Measurements from ENCODE around the gene NCBP3.

NCBP3 gene

GRCh38 chr17:3848229-3848835 lies 2.3 kb upstream of the NCBP3 start:
- no peaks in the 10 kb centered on the region for H3F3A ChIP-seq (ENCODE audit: insufficient read depth, low read length)
- TF ChIP-seq CTCF (IDR thresholded peaks at IDR 0.05; ENCODE audit: low read length) = no peak
- no peak for TF ChIP-seq EZH2 (optimal IDR thresholded peaks at IDR 0.05; ENCODE audit: low read depth, low read length)
- no peak for TF ChIP-seq EZH2phosphoT487 (IDR thresholded peaks at IDR 0.05; ENCODE audit: low read length)

GRCh38 chr17:3847165-3847670 lies 1.2 kb upstream of the NCBP3 start:
- H3K27ac ChIP-seq (ENCODE audit: low read length) = no peak overlapping the region
- no peaks in the 10 kb centered on the region for H3K9me3 ChIP-seq (replicated peaks; ENCODE audit: insufficient read depth, low read length)
- no peak for DNase-seq
- no peaks in the 10 kb centered on the region for H4K20me1 ChIP-seq (ENCODE audit: insufficient read depth, low read length)
- H3F3A ChIP-seq (ENCODE audit: insufficient read depth, low read length) = no peaks in the 10 kb centered on the region
- peaks cover 7% of the 10 kb centered on the region for H3K4me1 ChIP-seq (ENCODE audit: low read length)
- H3K79me2 ChIP-seq (ENCODE audit: low read length) = peaks cover 38% of the 10 kb centered on the region
- peaks cover 5% of the 10 kb centered on the region; the same call in 1 of the 2 replicates for H3K27me3 ChIP-seq (replicated peaks; ENCODE audit: insufficient read depth, low read length)
- TF ChIP-seq CTCF (IDR thresholded peaks at IDR 0.05; ENCODE audit: low read length) (no peak), EZH2phosphoT487 (IDR thresholded peaks at IDR 0.05; ENCODE audit: low read length) (no peak), EZH2 (optimal IDR thresholded peaks at IDR 0.05; ENCODE audit: low read depth, low read length) (no peak)
- H3K4me3 ChIP-seq (ENCODE audit: low read length) = no peak overlapping the region
- no peak overlapping the region for H2AFZ ChIP-seq (ENCODE audit: low read length)
- H3K36me3 ChIP-seq (replicated peaks; ENCODE audit: insufficient read depth, low read length) = no peaks in the 10 kb centered on the region
- H3K4me2 ChIP-seq (ENCODE audit: low read depth, low read length) = no peak overlapping the region
- H3K9ac ChIP-seq (ENCODE audit: low read length) = no peak overlapping the region
- H3K9me2 ChIP-seq (replicated peaks; ENCODE audit: insufficient read depth, low read length) = no peaks in the 10 kb centered on the region

More at GRCh38 chr17:3848229-3848835, 2.3 kb upstream of the NCBP3 start:
- no peaks in the 10 kb centered on the region for H3K9me2 ChIP-seq (replicated peaks; ENCODE audit: insufficient read depth, low read length)
- H3K79me2 ChIP-seq (ENCODE audit: low read length) = peaks cover 27% of the 10 kb centered on the region
- no peaks in the 10 kb centered on the region for H4K20me1 ChIP-seq (ENCODE audit: insufficient read depth, low read length)
- peaks cover 5% of the 10 kb centered on the region; the same call in 1 of the 2 replicates for H3K27me3 ChIP-seq (replicated peaks; ENCODE audit: insufficient read depth, low read length)
- no peak for DNase-seq
- peaks cover 7% of the 10 kb centered on the region for H3K4me1 ChIP-seq (ENCODE audit: low read length)
- H3K9me3 ChIP-seq (replicated peaks; ENCODE audit: insufficient read depth, low read length) = no peaks in the 10 kb centered on the region
- no peak overlapping the region for H3K9ac ChIP-seq (ENCODE audit: low read length)
- no peak overlapping the region for H3K27ac ChIP-seq (ENCODE audit: low read length)
- no peak overlapping the region for H3K4me3 ChIP-seq (ENCODE audit: low read length)
- no peak overlapping the region for H3K4me2 ChIP-seq (ENCODE audit: low read depth, low read length)
- no peaks in the 10 kb centered on the region for H3K36me3 ChIP-seq (replicated peaks; ENCODE audit: insufficient read depth, low read length)
- H2AFZ ChIP-seq (ENCODE audit: low read length) = no peak overlapping the region

GRCh38 chr17:3846437-3847164 lies 555 bp upstream of the NCBP3 start:
- Histone ChIP-seq H3K9ac (ENCODE audit: low read length) (no peak overlapping the region), H3K27me3 (replicated peaks; ENCODE audit: insufficient read depth, low read length) (peaks cover 5% of the 10 kb centered on the region; the same call in 1 of the 2 replicates), H4K20me1 (ENCODE audit: insufficient read depth, low read length) (no peaks in the 10 kb centered on the region), H3K9me2 (replicated peaks; ENCODE audit: insufficient read depth, low read length) (no peaks in the 10 kb centered on the region), H3K27ac (ENCODE audit: low read length) (no peak overlapping the region), H3F3A (ENCODE audit: insufficient read depth, low read length) (no peaks in the 10 kb centered on the region), H3K9me3 (replicated peaks; ENCODE audit: insufficient read depth, low read length) (no peaks in the 10 kb centered on the region), H3K79me2 (ENCODE audit: low read length) (peaks cover 45% of the 10 kb centered on the region), H3K4me3 (ENCODE audit: low read length) (peak overlapping the region; percentile 99), H3K36me3 (replicated peaks; ENCODE audit: insufficient read depth, low read length) (no peaks in the 10 kb centered on the region), H2AFZ (ENCODE audit: low read length) (peak overlapping the region; percentile 72), H3K4me1 (ENCODE audit: low read length) (peaks cover 7% of the 10 kb centered on the region), H3K4me2 (ENCODE audit: low read depth, low read length) (peak overlapping the region; percentile 62)
- DNase-seq = no peak
- TF ChIP-seq EZH2phosphoT487 (IDR thresholded peaks at IDR 0.05; ENCODE audit: low read length) (no peak), CTCF (IDR thresholded peaks at IDR 0.05; ENCODE audit: low read length) (no peak), EZH2 (optimal IDR thresholded peaks at IDR 0.05; ENCODE audit: low read depth, low read length) (no peak)

All from MM.1S (cell line).